Right lobe of liver (tissue), 4 donors: ENCODE data around the gene ZMYND8.

Source experiments
- POLR2A ChIP-seq: fragments of 450-650 bp; IDR thresholded peaks from one replicate; pipeline ENCODE4 v1.6.1; 2017; ENCODE audit warnings: antibody characterized with exemption, mild to moderate bottlenecking
- TF ChIP-seq, protein P1 (sequence below), 4 donors: fragments of 200-600 bp in 3 of 4; fragments of 450-650 bp in 1 of 4; IDR thresholded peaks; one replicate each; pipeline versions ENCODE4 v1.5.1 to v1.8.0; 2016 to 2022; ENCODE audit warnings: antibody characterized with exemption in 4 of 4, mild to moderate bottlenecking in 2 of 4
- donor health status: DM: no; HTN: no; CAD: no.
- donor health status: DM: no; HTN: no; CAD: no.
- donor health status: DM: no; HTN: yes; CAD: no.

DNA sequence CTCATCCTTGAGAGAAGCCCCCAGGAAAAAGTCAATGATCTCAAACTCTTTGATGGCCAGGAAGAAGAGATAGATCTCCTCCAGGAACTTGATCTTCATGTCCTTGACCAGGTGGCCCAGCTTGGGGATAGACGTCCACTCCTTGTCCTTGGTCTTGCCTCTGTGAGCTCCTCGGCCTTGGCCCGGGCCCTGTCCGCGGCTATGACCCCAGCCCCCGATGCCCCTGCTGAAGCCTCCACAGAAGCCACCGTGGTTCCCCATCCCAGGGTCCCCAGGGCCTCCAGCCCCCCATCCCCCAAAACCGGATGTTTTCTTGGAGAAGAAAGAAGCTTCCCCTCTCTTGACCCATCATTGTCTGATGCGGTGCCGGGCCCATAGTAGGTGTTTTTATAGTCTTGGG is 195.1 kb downstream of the ZMYND8 start:
- TF ChIP-seq, protein P1, sequence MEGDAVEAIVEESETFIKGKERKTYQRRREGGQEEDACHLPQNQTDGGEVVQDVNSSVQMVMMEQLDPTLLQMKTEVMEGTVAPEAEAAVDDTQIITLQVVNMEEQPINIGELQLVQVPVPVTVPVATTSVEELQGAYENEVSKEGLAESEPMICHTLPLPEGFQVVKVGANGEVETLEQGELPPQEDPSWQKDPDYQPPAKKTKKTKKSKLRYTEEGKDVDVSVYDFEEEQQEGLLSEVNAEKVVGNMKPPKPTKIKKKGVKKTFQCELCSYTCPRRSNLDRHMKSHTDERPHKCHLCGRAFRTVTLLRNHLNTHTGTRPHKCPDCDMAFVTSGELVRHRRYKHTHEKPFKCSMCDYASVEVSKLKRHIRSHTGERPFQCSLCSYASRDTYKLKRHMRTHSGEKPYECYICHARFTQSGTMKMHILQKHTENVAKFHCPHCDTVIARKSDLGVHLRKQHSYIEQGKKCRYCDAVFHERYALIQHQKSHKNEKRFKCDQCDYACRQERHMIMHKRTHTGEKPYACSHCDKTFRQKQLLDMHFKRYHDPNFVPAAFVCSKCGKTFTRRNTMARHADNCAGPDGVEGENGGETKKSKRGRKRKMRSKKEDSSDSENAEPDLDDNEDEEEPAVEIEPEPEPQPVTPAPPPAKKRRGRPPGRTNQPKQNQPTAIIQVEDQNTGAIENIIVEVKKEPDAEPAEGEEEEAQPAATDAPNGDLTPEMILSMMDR (IDR thresholded peaks at IDR 0.05) = no peak
- TF ChIP-seq POLR2A = no peak
